HepG2 (cell line): Measurements from ENCODE around the gene BIK. TPM values are rescaled to one million over a fixed set of nuclear protein-coding genes. Genes with fewer than 3 reads are reported as not detected.

Source experiments
- CBFB ChIP-seq: sonication (generic); formaldehyde crosslinking; IDR thresholded peaks from 2 replicates; pipeline ENCODE4 v1.4.0; 2020; ENCODE audit warnings: missing genetic modification reagents
- CEBPZ ChIP-seq: IDR thresholded peaks from 2 replicates; pipeline ENCODE4 v1.6.1; 2012; ENCODE audit warnings: low read length, improper control_type of control experiment
- CHD4 ChIP-seq: fragments of 200-600 bp; sonication (generic); IDR thresholded peaks from 2 replicates; pipeline ENCODE4 v1.7.0; 2017; ENCODE audit warnings: mild to moderate bottlenecking, low read length, borderline replicate concordance
- DMTF1 ChIP-seq: sonication (generic); formaldehyde crosslinking; IDR thresholded peaks from 2 replicates; pipeline ENCODE4 v1.4.0; 2020; ENCODE audit warnings: mild to moderate bottlenecking, missing genetic modification reagents
- IRF2 ChIP-seq: IDR thresholded peaks from 2 replicates; pipeline ENCODE4 v1.6.1; 2018; ENCODE audit warnings: missing genetic modification reagents, missing compliant biosample characterization
- KLF11 ChIP-seq: IDR thresholded peaks from 2 replicates; pipeline ENCODE4 v1.6.1; 2016; ENCODE audit warnings: missing compliant biosample characterization
- MBNL3 ChIP-seq: fragments of 250-450 bp; sonication (Bioruptor Pico); conservative IDR thresholded peaks from 2 replicates; pipeline ENCODE4 v1.8.0; 2022; ENCODE audit warnings: mild to moderate bottlenecking, inconsistent platforms
- MXD3 ChIP-seq: IDR thresholded peaks from 2 replicates; pipeline ENCODE4 v1.6.1; 2016; ENCODE audit warnings: mild to moderate bottlenecking, missing biosample characterization, missing genetic modification reagents
- MXD4 ChIP-seq: IDR thresholded peaks from 2 replicates; pipeline ENCODE4 v1.6.1; 2016; ENCODE audit warnings: mild to moderate bottlenecking, missing biosample characterization, missing genetic modification reagents
- SIN3A ChIP-seq: IDR thresholded peaks from 2 replicates; pipeline ENCODE4 v1.6.1; 2011; ENCODE audit warnings: low read depth, mild to moderate bottlenecking, control low read depth, low read length, borderline replicate concordance
- STAG1 ChIP-seq: sonication (generic); formaldehyde crosslinking; IDR thresholded peaks from 2 replicates; pipeline ENCODE4 v1.4.0; 2020; ENCODE audit warnings: missing genetic modification reagents
- SYNCRIP ChIP-seq: fragments of 200-400 bp; formaldehyde crosslinking; IDR thresholded peaks from 2 replicates; pipeline ENCODE4 v1.6.1; 2018; ENCODE audit warnings: mild to moderate bottlenecking, low read depth, low read length; ENCODE audit not compliant: insufficient read depth
- ZBTB26 ChIP-seq: IDR thresholded peaks from 2 replicates; pipeline ENCODE4 v1.6.1; 2016; ENCODE audit warnings: missing compliant biosample characterization, missing genetic modification reagents, borderline replicate concordance
- ZBTB44 ChIP-seq: sonication (generic); formaldehyde crosslinking; IDR thresholded peaks from 2 replicates; pipeline ENCODE4 v1.4.0; 2020; ENCODE audit warnings: missing genetic modification reagents
- ZKSCAN1 ChIP-seq: fragments of 150-350 bp; IDR thresholded peaks from 2 replicates; pipeline ENCODE4 v1.6.1; 2014; ENCODE audit warnings: low read length
- ZKSCAN8 ChIP-seq: IDR thresholded peaks from 2 replicates; pipeline ENCODE4 v1.6.1; 2016; ENCODE audit warnings: borderline replicate concordance, missing genetic modification reagents, missing compliant biosample characterization
- ZNF687 ChIP-seq: sonication (generic); formaldehyde crosslinking; IDR thresholded peaks from 2 replicates; pipeline ENCODE4 v1.5.1; 2020; ENCODE audit warnings: mild to moderate bottlenecking, missing genetic modification reagents, moderate library complexity
- ZNF768 ChIP-seq: sonication (generic); formaldehyde crosslinking; IDR thresholded peaks from 2 replicates; pipeline ENCODE4 v1.4.0; 2020; ENCODE audit warnings: missing genetic modification reagents
- polyA plus RNA-seq, 8 experiments: library from polyadenylated mRNA; depleted of rRNA in 3 of 8; stranded (reverse) in 7 of 8; unstranded in 1 of 8; fragments of >200 nt; fragmentation: Illumina TruSeq in 4 of 8; extraction: Trizol in 4 of 8; gene quantifications; 2 replicates each; pipeline versions ENCODE4 v1.2.1 to v1.2.3, GENCODE V29; 2011 to 2016; ENCODE audit warnings: low read depth in 4 of 8, missing spikeins in 1 of 8, mixed read lengths in 1 of 8; ENCODE audit not compliant: insufficient read depth in 1 of 8
- total RNA-seq, 5 experiments: library from RNA; depleted of rRNA; stranded (reverse); fragments of >200 nt; fragmentation: Illumina TruSeq; extraction: Trizol; gene quantifications; 2 replicates each; pipeline ENCODE4 v1.2.3, GENCODE V29; 2016; ENCODE audit warnings: low read depth in 1 of 5

The BIK gene
- total and polyA plus RNA-seq, 2 of the 13 experiments (the other 11 are each of a cell fraction or from before 2014, with no cell fraction given) = 0.54 to 0.80 TPM

GRCh38 chr22:43136255-43136654 is 25.7 kb downstream of the BIK start (continued):
- peak; percentile 45; the same call in 1 of the 2 replicates for TF ChIP-seq ZNF687
- no peak for TF ChIP-seq KLF11 (CRISPR knock-in tag)
- TF ChIP-seq SYNCRIP = no peak
- no peak for TF ChIP-seq DMTF1 (CRISPR knock-in tag)
- TF ChIP-seq ZKSCAN1 = no peak
- no peak for TF ChIP-seq MXD3 (CRISPR knock-in tag)
- no peak for TF ChIP-seq CEBPZ
- no peak for TF ChIP-seq SIN3A
- no peak for TF ChIP-seq ZKSCAN8 (CRISPR knock-in tag)
- TF ChIP-seq ZBTB44 (CRISPR knock-in tag) = no peak
- 0 out of 2 replicates have a peak, but pooled peaks have one; percentile 27 for TF ChIP-seq IRF2
- no peak for TF ChIP-seq CBFB (CRISPR knock-in tag)
- no peak for TF ChIP-seq MXD4 (CRISPR knock-in tag)
- no peak for TF ChIP-seq ZBTB26 (CRISPR knock-in tag)
- no peak for TF ChIP-seq ZNF768 (CRISPR knock-in tag)
- TF ChIP-seq CHD4 = no peak
- TF ChIP-seq STAG1 (CRISPR knock-in tag) = peak; percentile 75
- TF ChIP-seq MBNL3 (CRISPR knock-in tag) = no peak
